ENCODE results near the gene ULK3.

DNA sequence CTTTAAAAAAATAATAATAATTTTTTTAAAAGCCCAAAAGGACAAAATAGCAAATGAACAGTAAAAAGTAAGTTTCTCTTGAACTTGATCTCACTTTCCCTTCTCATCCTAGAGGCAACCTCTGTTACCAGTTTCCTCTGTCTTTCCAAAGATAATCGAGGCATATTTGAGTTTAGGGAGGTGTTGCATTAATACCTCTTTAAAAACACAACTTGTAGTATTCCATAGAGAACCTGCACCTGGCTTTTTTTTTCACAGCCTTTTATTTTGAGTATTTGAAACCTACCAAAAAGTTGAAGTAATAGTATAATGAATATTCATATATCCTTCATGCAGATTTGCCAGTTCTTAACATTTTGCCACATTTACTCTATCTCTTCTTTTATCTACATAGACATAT lies 51.9 kb downstream of the ULK3 start:
- TF ChIP-seq, protein P1, sequence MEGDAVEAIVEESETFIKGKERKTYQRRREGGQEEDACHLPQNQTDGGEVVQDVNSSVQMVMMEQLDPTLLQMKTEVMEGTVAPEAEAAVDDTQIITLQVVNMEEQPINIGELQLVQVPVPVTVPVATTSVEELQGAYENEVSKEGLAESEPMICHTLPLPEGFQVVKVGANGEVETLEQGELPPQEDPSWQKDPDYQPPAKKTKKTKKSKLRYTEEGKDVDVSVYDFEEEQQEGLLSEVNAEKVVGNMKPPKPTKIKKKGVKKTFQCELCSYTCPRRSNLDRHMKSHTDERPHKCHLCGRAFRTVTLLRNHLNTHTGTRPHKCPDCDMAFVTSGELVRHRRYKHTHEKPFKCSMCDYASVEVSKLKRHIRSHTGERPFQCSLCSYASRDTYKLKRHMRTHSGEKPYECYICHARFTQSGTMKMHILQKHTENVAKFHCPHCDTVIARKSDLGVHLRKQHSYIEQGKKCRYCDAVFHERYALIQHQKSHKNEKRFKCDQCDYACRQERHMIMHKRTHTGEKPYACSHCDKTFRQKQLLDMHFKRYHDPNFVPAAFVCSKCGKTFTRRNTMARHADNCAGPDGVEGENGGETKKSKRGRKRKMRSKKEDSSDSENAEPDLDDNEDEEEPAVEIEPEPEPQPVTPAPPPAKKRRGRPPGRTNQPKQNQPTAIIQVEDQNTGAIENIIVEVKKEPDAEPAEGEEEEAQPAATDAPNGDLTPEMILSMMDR (IDR thresholded peaks at IDR 0.05; ENCODE audit: insufficient read depth, low read length) = no peak
- TF ChIP-seq, protein P2, sequence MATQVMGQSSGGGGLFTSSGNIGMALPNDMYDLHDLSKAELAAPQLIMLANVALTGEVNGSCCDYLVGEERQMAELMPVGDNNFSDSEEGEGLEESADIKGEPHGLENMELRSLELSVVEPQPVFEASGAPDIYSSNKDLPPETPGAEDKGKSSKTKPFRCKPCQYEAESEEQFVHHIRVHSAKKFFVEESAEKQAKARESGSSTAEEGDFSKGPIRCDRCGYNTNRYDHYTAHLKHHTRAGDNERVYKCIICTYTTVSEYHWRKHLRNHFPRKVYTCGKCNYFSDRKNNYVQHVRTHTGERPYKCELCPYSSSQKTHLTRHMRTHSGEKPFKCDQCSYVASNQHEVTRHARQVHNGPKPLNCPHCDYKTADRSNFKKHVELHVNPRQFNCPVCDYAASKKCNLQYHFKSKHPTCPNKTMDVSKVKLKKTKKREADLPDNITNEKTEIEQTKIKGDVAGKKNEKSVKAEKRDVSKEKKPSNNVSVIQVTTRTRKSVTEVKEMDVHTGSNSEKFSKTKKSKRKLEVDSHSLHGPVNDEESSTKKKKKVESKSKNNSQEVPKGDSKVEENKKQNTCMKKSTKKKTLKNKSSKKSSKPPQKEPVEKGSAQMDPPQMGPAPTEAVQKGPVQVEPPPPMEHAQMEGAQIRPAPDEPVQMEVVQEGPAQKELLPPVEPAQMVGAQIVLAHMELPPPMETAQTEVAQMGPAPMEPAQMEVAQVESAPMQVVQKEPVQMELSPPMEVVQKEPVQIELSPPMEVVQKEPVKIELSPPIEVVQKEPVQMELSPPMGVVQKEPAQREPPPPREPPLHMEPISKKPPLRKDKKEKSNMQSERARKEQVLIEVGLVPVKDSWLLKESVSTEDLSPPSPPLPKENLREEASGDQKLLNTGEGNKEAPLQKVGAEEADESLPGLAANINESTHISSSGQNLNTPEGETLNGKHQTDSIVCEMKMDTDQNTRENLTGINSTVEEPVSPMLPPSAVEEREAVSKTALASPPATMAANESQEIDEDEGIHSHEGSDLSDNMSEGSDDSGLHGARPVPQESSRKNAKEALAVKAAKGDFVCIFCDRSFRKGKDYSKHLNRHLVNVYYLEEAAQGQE (IDR thresholded peaks at IDR 0.05; ENCODE audit: insufficient replicate concordance, low read depth) = no peak
- TF ChIP-seq POLR2AphosphoS5 (IDR thresholded peaks at IDR 0.05; ENCODE audit: low read depth) (no peak), GABPA (IDR thresholded peaks at IDR 0.05; ENCODE audit: low read depth) (no peak)
